ENCODE measurements around the gene DLL3.

Gene DLL3

DNA sequence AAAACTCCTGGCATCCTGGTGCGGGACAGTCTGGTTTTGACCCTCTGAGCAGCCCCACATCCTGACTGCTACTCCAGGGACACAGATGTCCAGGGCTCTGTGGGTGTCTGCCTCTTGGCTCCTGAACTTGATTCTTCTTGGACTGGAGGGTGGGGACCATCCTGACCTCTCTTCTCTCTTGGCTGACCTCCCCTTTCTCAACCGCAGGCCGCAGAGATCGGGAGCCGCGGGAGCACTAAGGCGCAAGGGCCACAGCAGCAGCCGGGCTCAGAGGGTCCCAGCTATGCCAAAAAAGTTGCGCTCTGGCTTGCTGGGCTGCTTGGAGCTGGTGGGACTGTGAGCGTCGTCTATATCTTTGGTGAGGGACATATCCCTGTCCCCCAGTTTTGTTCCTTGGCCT lies 17.1 kb upstream of the DLL3 start:
- no peak for DNase-seq (ENCODE audit: low read depth)

DNA sequence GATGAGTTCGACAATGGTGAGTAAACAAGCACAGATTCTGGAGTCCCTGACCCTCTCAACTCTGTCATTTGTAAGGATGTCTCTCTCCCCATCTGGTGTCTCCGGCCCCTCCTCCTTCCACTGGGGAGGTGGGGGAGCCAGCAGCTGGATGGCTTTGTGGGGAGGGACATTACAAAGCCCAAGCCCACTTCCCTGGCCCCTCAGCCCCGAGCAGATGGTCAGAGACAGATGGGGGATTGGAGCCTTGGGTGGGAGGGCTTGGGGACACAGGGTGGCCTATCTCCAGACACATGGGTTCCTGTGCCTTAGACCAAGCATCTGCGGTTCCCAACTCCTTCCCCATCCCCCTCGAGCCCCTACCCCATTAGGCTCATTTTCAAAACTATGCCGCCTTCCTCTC lies 15.6 kb upstream of the DLL3 start:
- no peak for DNase-seq (ENCODE audit: low read depth)

DNA sequence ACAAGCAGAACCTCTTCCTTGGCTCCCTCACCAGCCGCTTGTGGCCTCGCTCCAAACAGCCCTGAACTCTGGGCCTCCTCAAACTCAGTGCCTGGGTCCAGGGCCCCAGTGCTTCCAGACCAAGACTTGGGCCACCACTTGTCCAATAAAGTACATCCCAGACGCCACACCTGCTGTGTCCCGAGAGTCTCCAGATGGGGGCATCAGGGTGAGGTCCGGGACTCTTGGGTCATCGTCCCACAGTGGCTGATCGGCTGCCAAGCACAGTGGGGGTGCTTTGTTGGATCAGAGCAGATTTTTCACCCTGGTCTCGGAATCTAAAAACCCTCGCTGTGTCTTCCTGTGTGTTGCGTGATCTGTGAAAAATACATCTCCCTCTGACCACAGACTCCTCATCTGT lies 9.0 kb upstream of the DLL3 start:
- DNase-seq (ENCODE audit: low read depth) = no peak

DNA sequence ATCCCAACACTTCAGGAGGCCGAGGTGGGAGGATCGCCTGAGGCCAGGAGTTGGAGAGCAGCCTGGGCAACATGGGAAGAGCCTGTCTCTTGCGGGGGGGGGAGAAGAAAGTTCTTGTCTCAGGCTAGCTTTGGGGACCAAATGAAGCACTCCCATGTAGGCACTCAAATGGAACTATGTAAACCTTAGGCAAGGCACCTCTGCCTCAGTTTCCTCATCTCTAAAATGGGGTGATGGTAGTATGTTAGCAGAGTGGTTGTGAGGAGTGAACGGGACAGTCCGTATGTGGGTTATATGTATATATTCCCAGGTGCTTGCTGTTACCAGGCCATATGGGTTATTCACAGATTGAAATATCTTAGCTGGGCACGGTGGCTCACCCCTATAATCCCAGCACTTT lies 6.5 kb upstream of the DLL3 start:
- no peak for DNase-seq (ENCODE audit: low read depth)

DNA sequence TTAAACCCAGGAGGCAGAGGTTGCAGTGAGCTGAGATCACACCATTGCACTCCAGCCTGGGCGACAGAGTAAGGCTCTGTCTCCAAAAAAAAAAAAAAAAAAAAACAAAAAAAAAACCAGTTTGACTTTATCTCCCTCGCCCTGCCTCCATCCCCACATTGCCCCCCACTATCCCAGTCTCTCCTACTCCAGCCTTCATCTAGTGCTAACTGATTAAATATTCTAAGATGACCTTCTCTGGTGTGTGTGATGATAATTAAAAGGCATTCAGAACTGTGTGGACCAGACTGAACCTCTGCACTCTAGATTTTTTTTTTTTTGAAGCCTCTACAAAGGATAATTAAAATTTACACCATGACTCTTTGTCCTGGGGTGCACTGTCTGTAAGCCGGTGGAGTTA lies 6.0 kb upstream of the DLL3 start:
- DNase-seq (ENCODE audit: low read depth) = no peak

DNA sequence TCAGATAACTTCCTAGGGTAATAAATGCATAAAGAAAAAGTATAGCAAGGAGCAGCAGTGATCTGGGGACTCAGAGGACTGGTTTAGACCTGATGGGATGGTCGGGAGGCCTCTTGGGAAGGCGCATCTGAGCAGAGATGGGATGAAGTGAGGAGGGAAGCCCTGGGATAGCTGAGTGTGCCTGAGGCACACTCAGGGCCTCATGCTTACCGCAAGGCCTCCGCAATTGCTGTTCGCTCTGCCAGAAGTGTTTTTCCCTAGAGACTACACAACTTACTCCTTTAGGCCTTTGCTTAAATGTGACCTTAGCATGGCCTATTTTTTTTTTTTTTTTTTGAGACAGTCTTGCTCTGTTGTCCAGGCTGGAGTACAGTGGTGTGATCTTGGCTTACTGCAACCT lies 4.1 kb upstream of the DLL3 start:
- DNase-seq (ENCODE audit: low read depth) = no peak

DNA sequence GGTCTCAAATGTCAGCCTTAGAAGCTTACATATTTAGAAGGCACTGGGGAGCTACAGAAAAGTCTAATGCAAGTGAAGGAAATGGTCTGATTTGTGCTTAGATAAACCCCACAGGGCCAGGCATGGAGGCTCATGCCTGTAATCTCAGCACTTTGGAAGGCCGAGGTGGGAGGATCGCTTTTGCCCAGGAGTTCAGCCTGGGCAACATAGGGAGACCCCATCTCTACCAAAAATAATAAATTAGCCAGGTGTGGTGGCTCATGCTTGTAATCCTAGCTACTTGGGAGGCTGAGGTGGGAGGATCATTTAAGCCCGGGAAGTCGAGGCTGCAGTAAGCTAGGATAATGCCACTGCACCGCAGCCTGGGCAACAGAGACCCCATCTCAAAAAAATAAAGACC lies 2.7 kb upstream of the DLL3 start:
- DNase-seq (ENCODE audit: low read depth) = no peak

DNA sequence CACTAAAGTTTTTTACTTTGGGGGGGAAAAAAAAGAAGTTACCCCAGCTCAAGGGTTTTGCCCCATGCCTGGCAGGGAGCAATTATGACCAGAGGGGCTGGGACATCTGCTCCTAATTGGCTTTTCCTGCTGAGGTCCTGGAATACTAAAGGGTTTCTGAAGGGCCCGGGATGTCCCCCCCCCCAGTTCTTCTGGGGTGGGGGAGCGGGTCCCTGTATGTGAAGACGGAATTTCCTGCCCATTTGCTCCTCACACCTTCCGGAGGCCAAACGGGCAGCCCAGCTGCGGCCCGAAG lies 1.1 kb upstream of the DLL3 start:
- DNase-seq (ENCODE audit: low read depth) = no peak

DNA sequence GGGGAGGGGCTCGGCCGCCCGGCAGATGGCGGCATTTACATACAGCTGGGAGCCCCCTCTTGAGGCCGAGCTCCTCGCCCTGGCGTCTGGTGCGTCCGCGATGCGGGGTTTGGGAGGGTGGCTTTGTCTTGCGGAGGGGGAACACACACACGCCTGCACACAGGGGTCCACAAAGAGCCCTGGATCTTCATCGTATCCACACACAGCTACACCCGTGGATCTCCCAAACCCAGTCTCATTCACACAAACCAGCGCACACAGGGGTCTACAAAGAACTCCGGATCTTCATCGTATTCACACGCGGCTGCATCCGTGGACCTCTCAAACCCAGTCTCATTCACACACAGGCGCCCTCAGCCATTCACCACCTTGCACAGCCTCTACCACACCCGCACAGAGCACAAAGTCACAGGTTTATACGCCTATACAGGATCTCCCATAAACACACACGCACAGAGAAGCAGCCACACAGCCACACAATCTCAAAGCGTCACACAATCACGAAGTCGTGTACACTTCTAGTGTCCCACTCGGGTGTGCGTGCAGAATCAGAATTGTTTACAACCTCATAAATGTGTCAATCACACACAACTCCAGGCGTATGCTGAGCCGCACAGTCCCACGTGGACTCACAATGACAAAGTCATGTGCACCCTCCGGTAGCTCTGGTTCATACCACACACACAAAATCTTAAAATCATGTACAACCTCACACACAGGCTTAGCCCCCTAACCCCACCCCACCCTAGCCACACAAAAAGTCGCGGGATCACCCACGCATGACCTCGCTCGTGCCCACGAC lies 550 bp upstream of the DLL3 start:
- DNase-seq (ENCODE audit: low read depth) = no peak

DNA sequence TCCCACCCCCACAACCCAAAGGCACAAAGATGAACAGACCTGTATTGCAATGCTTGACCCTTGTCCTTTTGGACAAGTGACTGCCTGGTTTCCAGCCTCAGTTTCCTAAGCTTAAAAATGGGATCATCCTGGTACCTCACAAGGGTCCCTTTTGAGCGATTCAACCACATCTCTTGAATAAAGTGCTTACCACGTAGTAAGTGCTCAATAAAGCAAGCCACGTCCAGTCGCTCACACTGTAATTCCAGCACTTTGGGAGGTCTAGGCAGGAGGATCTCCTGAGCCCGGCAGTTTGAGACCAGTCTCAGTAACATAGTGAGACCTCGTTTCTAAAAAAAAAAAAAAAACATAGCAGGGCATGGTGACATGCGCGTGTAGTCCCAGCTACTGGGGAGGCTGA lies 1.2 kb downstream of the DLL3 start:
- no peak for DNase-seq (ENCODE audit: low read depth)

DNA sequence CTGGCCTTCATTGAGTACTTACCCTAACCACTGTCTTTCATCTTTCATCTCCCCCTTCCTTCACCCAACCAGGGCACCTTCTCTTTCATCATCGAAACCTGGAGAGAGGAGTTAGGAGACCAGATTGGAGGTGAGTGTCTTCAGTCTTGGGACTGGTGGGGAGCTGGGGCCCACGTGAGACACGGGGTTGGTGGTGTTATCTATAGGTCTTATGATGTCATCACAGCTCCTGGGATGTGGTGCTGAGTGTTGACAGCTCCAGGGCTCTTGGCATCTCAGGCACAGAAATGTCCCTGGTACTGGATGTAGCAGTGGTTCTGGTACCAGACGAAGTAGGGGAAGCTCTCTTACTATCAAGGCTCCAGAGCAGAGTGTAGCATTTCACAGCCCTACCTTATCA lies 1.8 kb downstream of the DLL3 start:
- DNase-seq (ENCODE audit: low read depth) = no peak

DNA sequence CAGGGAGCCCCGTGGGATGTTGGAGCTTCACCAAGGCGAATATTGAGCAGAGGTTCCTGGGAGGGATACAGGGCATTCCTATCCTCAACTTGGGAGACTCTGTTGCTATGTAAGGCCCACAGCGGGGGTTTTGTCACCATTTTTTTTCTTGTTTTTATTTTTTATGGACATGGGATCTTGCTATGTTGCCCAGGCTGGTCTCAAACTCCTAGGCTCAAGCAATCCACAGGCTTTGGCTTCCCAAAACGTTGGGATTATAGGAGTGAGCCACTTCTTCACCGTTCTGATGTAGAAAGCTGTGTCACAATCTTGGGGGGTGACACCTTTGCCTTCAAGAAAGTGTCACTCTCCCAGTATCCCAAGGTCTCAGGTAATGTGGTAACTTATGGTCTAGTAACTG lies 2.6 kb downstream of the DLL3 start:
- DNase-seq (ENCODE audit: low read depth) = no peak

DNA sequence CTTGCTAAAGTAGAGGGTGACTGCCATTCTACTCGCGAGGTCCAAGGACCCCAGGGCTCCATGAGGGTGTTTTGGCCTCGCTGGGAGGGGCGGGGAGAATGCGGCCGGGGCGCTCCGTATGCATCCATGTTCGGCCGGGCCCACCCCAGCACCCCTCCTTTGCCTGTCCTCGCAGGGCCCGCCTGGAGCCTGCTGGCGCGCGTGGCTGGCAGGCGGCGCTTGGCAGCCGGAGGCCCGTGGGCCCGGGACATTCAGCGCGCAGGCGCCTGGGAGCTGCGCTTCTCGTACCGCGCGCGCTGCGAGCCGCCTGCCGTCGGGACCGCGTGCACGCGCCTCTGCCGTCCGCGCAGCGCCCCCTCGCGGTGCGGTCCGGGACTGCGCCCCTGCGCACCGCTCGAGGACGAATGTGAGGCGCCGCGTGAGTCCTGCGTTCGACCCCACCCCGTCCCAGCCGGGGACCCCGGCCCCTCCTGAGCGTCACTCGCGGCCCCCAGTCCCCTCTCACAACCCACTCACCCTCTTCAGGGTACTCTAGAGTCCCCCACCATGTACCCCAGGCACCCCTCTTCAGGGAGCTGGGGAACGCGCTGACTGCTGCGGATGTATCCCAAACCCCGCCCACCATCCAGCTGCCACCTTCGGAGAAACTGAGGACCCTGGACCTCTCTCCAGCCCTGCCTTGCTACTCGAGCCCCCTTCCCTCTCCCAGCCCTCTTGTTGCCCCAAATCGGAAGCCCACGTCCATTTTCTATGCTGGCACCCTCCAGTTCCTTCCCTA lies 4.1 kb downstream of the DLL3 start:
- peak; percentile 58 for DNase-seq (ENCODE audit: low read depth)

DNA sequence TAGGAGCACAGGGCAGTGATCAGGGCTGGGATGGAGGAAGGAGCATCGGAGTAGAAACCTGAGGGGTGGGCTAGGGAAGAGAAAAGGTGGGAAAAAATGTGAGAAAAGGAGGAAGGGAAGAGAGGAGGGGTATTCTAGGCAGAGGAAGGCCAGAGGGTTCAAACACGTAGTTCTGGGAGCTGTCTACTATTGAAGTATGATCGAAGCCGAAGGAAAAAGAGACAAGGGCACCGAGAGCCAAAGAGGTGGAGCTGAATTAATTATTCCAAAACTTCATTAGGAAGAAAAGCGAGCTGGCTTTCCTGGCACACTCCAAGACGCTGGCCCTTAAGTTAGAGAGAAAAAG lies 7.8 kb downstream of the DLL3 start:
- no peak for DNase-seq (ENCODE audit: low read depth)

DNA sequence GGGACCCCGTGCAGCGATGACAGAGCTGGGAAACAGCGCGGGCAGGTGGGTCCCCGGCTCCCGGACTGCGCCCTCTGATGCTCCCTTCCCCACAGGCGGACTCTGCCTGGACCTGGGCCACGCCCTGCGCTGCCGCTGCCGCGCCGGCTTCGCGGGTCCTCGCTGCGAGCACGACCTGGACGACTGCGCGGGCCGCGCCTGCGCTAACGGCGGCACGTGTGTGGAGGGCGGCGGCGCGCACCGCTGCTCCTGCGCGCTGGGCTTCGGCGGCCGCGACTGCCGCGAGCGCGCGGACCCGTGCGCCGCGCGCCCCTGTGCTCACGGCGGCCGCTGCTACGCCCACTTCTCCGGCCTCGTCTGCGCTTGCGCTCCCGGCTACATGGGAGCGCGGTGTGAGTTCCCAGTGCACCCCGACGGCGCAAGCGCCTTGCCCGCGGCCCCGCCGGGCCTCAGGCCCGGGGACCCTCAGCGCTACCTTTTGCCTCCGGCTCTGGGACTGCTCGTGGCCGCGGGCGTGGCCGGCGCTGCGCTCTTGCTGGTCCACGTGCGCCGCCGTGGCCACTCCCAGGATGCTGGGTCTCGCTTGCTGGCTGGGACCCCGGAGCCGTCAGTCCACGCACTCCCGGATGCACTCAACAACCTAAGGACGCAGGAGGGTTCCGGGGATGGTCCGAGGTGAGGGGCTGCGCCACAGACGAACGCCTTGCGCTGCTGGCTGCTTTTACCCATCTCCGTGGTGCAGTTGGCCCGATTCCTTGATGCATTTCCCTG lies 8.4 kb downstream of the DLL3 start:
- no peak for DNase-seq (ENCODE audit: low read depth)

DNA sequence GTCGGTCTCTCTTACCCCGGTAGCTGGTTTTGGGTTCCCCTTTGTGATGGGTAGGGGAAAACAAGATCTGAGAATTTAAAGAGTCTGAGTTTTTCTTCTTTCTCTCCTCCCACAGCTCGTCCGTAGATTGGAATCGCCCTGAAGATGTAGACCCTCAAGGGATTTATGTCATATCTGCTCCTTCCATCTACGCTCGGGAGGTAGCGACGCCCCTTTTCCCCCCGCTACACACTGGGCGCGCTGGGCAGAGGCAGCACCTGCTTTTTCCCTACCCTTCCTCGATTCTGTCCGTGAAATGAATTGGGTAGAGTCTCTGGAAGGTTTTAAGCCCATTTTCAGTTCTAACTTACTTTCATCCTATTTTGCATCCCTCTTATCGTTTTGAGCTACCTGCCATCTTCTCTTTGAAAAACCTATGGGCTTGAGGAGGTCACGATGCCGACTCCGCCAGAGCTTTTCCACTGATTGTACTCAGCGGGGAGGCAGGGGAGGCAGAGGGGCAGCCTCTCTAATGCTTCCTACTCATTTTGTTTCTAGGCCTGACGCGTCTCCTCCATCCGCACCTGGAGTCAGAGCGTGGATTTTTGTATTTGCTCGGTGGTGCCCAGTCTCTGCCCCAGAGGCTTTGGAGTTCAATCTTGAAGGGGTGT lies 9.1 kb downstream of the DLL3 start:
- DNase-seq (ENCODE audit: low read depth) = no peak

DNA sequence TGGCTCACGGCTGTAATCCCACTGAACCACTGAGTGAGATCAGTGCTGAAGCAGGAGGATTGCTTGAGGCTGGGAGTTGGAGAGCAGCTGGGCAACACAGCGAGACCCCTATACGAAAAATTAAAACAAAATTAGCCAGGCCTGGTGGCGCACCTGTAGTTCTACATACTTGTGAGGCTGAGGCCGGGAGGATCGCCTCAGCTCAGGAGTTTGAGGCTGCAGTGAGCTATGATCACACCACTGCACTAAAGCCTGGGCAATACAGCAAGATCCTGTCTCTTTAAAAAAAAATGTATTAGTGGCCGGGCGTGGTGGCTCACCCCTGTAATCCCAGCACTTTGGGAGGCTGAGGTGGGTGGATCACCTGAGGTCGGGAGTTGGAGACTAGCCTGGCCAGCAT lies 9.9 kb downstream of the DLL3 start:
- DNase-seq (ENCODE audit: low read depth) = no peak

DNA sequence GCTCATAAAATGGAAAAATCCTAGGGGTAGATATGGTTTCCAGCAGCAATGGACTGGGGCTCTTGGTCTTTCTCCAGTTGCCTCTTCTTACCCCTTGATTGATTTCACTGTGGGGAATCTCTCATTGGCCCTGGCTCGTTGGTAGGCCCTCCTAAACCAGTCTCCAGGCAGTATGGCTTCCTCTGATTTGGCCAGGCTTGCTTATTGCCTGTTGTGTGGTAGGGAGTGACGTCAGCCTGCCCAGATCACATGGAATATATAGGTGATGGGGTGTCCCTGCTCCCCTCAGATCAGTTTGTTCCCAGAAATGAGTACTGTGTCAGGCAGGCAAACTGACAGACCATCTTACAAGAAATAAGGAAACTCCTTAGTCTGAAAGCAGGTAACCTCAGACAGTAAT lies 10.5 kb downstream of the DLL3 start:
- DNase-seq (ENCODE audit: low read depth) = no peak

DNA sequence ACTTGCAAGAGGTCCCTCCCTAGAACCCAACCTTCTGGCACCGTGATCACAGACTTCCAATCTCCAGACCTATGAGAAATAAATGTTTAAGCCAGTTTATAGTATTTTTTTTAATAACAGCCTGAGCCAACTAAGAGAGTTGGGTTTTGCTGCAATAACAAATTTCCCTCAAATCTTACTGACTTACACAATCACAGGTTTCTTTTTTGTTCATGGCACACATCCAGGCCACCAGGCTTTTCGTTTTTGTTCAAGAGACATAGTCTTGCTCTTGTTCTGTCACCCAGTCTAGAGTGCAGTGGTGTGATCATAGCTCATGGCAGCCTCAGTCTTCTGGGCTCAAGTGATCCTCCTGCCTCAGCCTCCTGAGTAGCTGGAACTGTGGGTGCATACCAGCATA lies 14.2 kb downstream of the DLL3 start:
- DNase-seq (ENCODE audit: low read depth) = no peak

DNA sequence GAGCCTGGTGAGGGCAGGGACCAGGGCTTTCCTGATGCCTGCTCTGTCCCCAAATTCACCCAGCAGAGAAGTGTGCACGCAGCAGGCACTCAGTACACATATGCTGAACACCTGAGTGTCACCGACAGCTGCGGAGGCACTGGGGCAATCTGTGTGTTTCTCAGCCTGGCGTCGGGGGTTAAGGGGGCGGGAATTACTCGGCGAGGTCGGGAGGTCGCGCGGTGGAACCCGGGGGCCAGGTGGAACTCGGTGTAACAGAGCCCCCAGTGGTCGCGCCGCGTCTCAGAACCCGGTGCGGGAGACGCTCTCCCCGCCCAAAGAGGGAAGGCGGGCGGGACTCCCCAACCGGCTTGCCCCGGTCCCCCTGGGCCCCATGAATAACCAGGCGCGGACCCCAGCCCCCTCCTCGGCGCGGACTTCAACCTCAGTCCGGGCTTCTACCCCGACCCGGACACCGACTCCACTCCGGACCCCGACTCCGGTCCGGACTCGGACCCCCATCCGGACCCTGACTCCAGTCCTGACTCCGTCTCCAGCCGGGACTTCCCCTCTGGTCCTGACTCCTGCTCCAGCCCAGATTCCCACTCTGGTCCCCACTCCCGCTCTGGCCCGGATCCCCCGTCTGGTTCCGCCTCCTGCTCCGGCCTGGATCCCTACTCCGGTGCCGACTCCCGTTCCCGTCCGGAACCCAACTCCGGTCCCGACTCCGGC lies 16.2 kb downstream of the DLL3 start, which contains the start of gene SELENOV:
TSS of gene SELENOV (plus strand) at position 300 of the 711 bp plus-strand sequence. CDS start at position 374, 74 bp downstream.
- no peak for DNase-seq (ENCODE audit: low read depth)

DNA sequence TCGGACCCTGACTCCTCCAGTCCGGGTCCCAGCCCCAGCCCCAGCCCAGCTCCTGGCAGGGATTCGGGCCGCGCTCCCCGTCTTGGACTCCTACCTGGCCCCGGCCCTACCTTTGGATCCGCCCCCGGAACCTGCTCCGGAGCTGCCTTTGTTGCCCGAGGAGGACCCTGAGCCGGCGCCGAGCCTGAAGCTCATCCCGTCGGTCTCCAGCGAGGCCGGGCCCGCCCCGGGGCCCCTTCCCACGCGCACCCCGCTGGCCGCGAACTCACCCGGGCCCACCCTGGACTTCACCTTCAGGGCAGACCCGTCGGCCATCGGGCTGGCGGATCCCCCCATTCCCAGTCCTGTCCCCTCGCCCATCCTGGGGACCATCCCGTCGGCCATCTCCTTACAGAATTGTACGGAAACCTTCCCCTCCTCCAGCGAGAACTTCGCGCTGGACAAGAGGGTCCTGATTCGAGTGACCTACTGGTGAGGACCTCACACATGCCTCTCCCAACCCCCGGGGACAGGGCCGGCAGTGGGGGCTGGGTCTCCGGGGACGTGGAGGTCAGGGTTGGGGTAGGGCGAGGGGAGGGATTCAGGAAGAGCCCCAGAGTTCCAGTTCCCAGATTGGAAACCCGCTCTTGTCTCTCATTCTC lies 16.9 kb downstream of the DLL3 start:
- DNase-seq (ENCODE audit: low read depth) = no peak

DNA sequence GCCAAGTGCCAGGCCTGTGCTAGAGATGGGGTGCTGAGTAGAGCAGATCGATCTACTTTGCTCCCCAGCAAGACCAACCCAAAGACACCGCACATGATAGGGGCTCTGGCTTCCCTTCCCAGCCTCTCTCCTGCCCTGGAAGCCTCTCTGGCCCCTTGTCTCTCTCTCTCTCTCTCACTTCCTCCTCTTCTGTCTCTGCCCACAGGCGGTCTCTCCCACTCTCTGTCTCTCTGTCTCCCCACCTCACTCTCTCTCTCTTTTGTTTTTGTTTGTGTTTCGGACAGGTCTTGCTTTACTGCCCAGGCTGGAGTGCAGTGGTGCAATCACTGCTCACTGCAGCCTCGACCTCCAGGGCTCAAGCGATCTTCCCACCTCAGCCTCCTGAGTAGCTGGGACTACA lies 17.5 kb downstream of the DLL3 start:
- DNase-seq (ENCODE audit: low read depth) = no peak

Data from T-helper 22 cell (primary cell).